ENCODE results near the gene RABGAP1L.

DNA sequence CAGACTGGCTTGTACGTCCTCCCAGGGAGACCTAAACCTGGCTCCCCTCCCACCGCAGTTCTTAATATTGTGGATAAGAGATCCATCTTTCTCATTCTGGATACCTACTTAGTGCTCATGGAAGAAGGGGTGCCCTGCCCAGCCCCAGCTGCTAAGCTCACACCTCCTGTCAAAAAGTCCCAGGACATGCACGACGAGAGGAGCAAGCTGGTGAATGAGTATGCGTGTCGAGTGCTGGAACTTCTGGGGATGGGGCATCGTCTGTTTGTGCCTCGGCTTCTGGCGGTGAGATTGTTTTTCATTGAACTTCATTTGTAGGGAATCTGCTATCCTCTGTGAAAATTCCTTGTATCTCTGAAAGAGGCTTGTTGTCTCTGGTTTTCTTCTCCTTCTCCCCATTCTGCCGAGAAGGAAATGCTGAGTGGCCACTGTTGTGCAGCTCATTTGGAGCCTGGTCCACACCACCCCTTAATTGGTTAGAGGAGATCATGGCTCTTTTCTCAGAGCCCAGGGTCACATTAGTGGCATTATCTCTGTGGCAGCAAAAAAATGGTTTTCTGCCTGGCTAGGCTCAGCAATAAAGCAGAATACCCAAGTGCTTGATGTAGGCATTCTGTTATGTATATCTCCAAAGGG lies 641.0 kb downstream of the RABGAP1L start:
- TF ChIP-seq, protein P1, sequence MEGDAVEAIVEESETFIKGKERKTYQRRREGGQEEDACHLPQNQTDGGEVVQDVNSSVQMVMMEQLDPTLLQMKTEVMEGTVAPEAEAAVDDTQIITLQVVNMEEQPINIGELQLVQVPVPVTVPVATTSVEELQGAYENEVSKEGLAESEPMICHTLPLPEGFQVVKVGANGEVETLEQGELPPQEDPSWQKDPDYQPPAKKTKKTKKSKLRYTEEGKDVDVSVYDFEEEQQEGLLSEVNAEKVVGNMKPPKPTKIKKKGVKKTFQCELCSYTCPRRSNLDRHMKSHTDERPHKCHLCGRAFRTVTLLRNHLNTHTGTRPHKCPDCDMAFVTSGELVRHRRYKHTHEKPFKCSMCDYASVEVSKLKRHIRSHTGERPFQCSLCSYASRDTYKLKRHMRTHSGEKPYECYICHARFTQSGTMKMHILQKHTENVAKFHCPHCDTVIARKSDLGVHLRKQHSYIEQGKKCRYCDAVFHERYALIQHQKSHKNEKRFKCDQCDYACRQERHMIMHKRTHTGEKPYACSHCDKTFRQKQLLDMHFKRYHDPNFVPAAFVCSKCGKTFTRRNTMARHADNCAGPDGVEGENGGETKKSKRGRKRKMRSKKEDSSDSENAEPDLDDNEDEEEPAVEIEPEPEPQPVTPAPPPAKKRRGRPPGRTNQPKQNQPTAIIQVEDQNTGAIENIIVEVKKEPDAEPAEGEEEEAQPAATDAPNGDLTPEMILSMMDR (conservative IDR thresholded peaks at IDR 0.05; ENCODE audit: low read length): no peak
- no peak for TF ChIP-seq EZH2phosphoT487 (IDR thresholded peaks at IDR 0.05; ENCODE audit: borderline replicate concordance, low read depth, low read length)

Measured in OCI-LY7 (cell line).